GM12878 (cell line): ENCODE data around the gene RARB.

Source experiments
- ASH2L ChIP-seq: fragments of 300-600, 200-600 bp; sonication (generic); IDR thresholded peaks from 2 replicates; pipeline ENCODE4 v1.6.1; 2017; ENCODE audit warnings: low read depth, mild to moderate bottlenecking, borderline replicate concordance
- ATF2 ChIP-seq: IDR thresholded peaks from 2 replicates; pipeline ENCODE4 v1.6.1; 2012; ENCODE audit warnings: low read length, inconsistent platforms
- ATF3 ChIP-seq: IDR thresholded peaks from 2 replicates; pipeline ENCODE4 v1.6.1; 2011; ENCODE audit warnings: low read depth, mild to moderate bottlenecking, low read length, moderate library complexity, borderline replicate concordance; ENCODE audit errors: extremely low read depth
- CBX3 ChIP-seq: fragments of 200-600 bp; sonication (generic); IDR thresholded peaks from 2 replicates; pipeline ENCODE4 v1.6.1; 2016; ENCODE audit warnings: low read depth, borderline replicate concordance
- CREB1 ChIP-seq: IDR thresholded peaks from 2 replicates; pipeline ENCODE4 v1.6.1; 2012; ENCODE audit warnings: low read depth, mild to moderate bottlenecking, inconsistent platforms
- CTCF ChIP-seq, 3 experiments: IDR thresholded peaks in 2 of 3; conservative IDR thresholded peaks in 1 of 3; 2 replicates each; pipeline ENCODE4 v1.5.1; 2011; ENCODE audit warnings: low read depth in 3 of 3, low read length in 3 of 3, mild to moderate bottlenecking in 3 of 3, control low read depth in 2 of 3, moderate library complexity in 2 of 3, inconsistent platforms in 1 of 3, mixed read lengths in 1 of 3; ENCODE audit not compliant: control insufficient read depth in 2 of 3, insufficient read depth in 1 of 3; ENCODE audit errors: extremely low read depth in 1 of 3
- KDM1A ChIP-seq: fragments of 200-600 bp; sonication (generic); IDR thresholded peaks from 2 replicates; pipeline ENCODE4 v1.6.1; 2016; ENCODE audit warnings: borderline replicate concordance
- MEF2B ChIP-seq: fragments of 450-650 bp; IDR thresholded peaks from 2 replicates; pipeline ENCODE4 v1.6.1; 2018; ENCODE audit warnings: mild to moderate bottlenecking, moderate library complexity; ENCODE audit not compliant: partially characterized antibody, poor library complexity, severe bottlenecking
- POLR2A ChIP-seq: IDR thresholded peaks from 2 replicates; pipeline ENCODE4 v1.6.1; 2011; ENCODE audit warnings: low read depth, mild to moderate bottlenecking, low read length
- REST ChIP-seq: IDR thresholded peaks from 2 replicates; pipeline ENCODE4 v1.6.1; 2012; ENCODE audit warnings: mild to moderate bottlenecking, low read depth, low read length
- SP1 ChIP-seq: IDR thresholded peaks from one replicate; pipeline ENCODE4 v1.6.1; 2011; ENCODE audit warnings: low read depth, low read length
- STAT1 ChIP-seq: fragments of 450-650 bp; conservative IDR thresholded peaks from 2 replicates; pipeline ENCODE4 v1.6.1; 2014; ENCODE audit warnings: antibody characterized with exemption, mild to moderate bottlenecking
- TAF1 ChIP-seq: IDR thresholded peaks from 2 replicates; pipeline ENCODE4 v1.6.1; 2011; ENCODE audit warnings: mild to moderate bottlenecking, low read depth, low read length, borderline replicate concordance
- YY1 ChIP-seq: IDR thresholded peaks from 2 replicates; pipeline ENCODE4 v1.6.1; 2011; ENCODE audit warnings: low read depth, mild to moderate bottlenecking, low read length

GRCh38 chr3:25527801-25528200, 99.7 kb downstream of the RARB start:
- no peak for TF ChIP-seq CTCF (IDR thresholded peaks at IDR 0.05 in 2 of 3, conservative IDR thresholded peaks at IDR 0.05 in 1 of 3; ENCODE audit: control insufficient read depth in 2 of 3, extremely low read depth in 1 of 3, insufficient read depth in 1 of 3, low read depth in 3 of 3, low read length in 3 of 3)
- no peak for TF ChIP-seq YY1
- TF ChIP-seq REST, result no peak
- TF ChIP-seq CBX3, result no peak
- TF ChIP-seq MEF2B, result no peak
- no peak for TF ChIP-seq CREB1
- no peak for TF ChIP-seq TAF1
- TF ChIP-seq ATF2, result no peak
- no peak for TF ChIP-seq KDM1A
- no peak for TF ChIP-seq SP1
- no peak for TF ChIP-seq ATF3
- no peak for TF ChIP-seq ASH2L
- TF ChIP-seq POLR2A, result no peak
- no peak for TF ChIP-seq STAT1
